Forelimb muscle (tissue), 1 donor: ENCODE results near the gene RHBDD3. TPM values are rescaled to one million over a fixed set of nuclear protein-coding genes. Genes with fewer than 3 reads are reported as not detected.
A peak's percentile ranks its signal among the peaks of the same experiment; 100 is the strongest.
"Not testable (repeated sequence)": the region's sequence is repeated elsewhere in the genome, so short reads cannot be mapped to it uniquely, and the experiment has no call there.

ENCODE experiments used
- DNase-seq: peaks from one replicate; pipeline ENCODE4 v3.0.0-alpha.2; 2013; ENCODE audit warnings: low read depth
- polyA plus RNA-seq: library from polyadenylated mRNA; unstranded; fragments of 120-200 nt; gene quantifications from one replicate; pipeline ENCODE4 v1.2.1, GENCODE V29; 2013; ENCODE audit not compliant: insufficient read length

Gene RHBDD3
- polyA plus RNA-seq, 1 donor, result 22.9 TPM

- DNase-seq, result no peak
These were observed 15.5 kb downstream of the RHBDD3 start for GRCh38 chr22:29251981-29252911.

GRCh38 chr22:29251265-29251664 is 16.5 kb downstream of the RHBDD3 start:
- no peak for DNase-seq

GRCh38 chr22:29247891-29248290 is 19.9 kb downstream of the RHBDD3 start:
- not testable (repeated sequence) for DNase-seq

- DNase-seq, result no peak
These were observed 22.0 kb downstream of the RHBDD3 start for GRCh38 chr22:29245626-29246385.

- DNase-seq, result no peak
These were observed 22.8 kb downstream of the RHBDD3 start for GRCh38 chr22:29244785-29245625.

GRCh38 chr22:29243874-29244446 is 23.8 kb downstream of the RHBDD3 start:
- no peak for DNase-seq

- not testable (repeated sequence) for DNase-seq
These were observed 27.3 kb downstream of the RHBDD3 start for GRCh38 chr22:29240481-29240880.

GRCh38 chr22:29233277-29233877 is 34.4 kb downstream of the RHBDD3 start:
- no peak for DNase-seq

- no peak for DNase-seq
These were observed 35.5 kb downstream of the RHBDD3 start for GRCh38 chr22:29231971-29232959.

GRCh38 chr22:29230972-29231875 is 36.6 kb downstream of the RHBDD3 start:
- DNase-seq, result no peak

GRCh38 chr22:29226351-29226981 is 41.3 kb downstream of the RHBDD3 start:
- no peak for DNase-seq

- peak; percentile 40 for DNase-seq
These were observed 42.2 kb downstream of the RHBDD3 start for GRCh38 chr22:29225422-29226090.

GRCh38 chr22:29224859-29225410 is 42.8 kb downstream of the RHBDD3 start:
- no peak for DNase-seq

- DNase-seq, result no peak
These were observed 43.5 kb downstream of the RHBDD3 start for GRCh38 chr22:29224121-29224858.

- DNase-seq, result no peak
These were observed 47.7 kb downstream of the RHBDD3 start for GRCh38 chr22:29219881-29220670.

- not testable (repeated sequence) for DNase-seq
These were observed 48.4 kb downstream of the RHBDD3 start for GRCh38 chr22:29219409-29219782.
